GM18519 (cell line): ENCODE results near the gene SMIM5.

Experiments
- ATAC-seq: cut with Tn5 transposase; IDR thresholded peaks from one replicate; pipeline ENCODE4 v1.9.1; 2021; ENCODE audit warnings: mild to moderate bottlenecking, moderate library complexity; ENCODE audit not compliant: unreplicated experiment, low FRiP score

The SMIM5 gene

GRCh38 chr17:75602644-75603043 is 30.6 kb upstream of the SMIM5 start:
- ATAC-seq: no peak

DNA sequence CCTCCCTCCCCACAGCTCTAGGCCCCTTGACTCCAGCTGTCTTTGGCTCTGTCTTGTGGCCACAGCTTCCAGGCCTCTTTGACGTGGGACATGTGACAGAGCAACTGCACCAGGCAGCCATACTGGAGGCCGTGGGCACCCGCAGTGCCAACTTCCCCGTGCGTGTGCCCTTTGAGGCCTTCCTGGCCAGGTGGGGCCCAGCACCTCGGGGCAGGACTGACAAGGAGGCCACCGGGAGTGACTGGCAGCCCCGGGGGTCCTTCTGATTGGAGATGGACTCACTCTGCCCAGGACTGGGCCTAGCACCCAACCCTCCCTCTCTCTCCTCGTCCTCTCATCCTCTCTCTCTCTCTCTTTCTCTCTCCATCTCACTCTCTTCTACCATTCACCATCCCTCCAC is 30.1 kb upstream of the SMIM5 start:
- ATAC-seq: no peak

DNA sequence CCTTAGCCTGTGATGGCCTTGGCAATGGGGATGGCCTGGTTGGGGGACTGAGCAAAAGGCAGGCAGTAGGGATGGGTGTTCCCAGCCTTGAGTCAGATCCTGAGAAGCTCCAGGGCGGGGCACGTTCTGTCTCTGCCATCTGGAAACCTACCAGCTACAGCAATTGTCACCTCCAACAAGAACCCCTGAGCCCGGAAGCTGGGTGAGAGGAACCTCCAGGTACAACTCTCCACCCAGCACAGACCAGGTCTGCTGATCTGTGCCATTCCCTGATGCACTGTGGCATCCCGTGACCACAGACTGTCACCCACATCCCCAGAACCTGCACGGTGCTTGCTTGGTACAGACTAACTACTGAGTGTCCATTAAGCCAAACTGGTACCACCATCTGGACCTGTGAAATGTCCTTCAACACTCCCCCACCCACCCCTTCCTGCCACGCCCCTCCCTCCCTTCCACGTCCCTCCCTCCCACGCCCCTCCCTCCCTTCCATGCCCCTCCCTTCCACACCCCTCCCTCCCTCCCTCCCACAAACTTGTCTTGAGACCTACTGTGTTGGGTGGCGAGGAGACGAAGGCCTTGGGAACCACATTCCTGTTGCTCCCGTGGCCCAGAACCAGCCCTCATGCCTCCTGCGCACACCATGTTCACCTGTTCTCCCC is 29.1 kb upstream of the SMIM5 start:
- no peak for ATAC-seq

DNA sequence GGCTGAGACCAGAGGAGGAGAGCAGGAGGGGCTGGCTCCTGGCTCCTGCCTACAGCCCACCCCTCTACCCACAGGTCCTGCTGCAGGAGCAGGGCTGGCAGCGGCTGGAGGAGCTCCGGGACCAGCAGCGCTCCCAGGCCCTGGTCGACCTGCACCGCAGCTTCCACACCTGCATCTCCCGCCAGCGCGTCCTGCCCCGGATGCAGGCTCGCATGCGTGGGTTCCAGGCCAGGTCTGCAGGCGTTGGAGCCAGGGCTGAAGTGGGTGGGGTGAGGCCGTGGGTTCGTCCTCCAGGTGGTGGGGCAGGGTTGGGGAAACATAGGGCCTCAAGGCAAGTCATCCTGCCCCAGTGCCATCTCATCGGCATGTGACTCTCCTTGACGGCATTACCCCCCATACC is 27.4 kb upstream of the SMIM5 start:
- ATAC-seq: no peak

GRCh38 chr17:75607086-75607485 is 26.1 kb upstream of the SMIM5 start:
- ATAC-seq: no peak

DNA sequence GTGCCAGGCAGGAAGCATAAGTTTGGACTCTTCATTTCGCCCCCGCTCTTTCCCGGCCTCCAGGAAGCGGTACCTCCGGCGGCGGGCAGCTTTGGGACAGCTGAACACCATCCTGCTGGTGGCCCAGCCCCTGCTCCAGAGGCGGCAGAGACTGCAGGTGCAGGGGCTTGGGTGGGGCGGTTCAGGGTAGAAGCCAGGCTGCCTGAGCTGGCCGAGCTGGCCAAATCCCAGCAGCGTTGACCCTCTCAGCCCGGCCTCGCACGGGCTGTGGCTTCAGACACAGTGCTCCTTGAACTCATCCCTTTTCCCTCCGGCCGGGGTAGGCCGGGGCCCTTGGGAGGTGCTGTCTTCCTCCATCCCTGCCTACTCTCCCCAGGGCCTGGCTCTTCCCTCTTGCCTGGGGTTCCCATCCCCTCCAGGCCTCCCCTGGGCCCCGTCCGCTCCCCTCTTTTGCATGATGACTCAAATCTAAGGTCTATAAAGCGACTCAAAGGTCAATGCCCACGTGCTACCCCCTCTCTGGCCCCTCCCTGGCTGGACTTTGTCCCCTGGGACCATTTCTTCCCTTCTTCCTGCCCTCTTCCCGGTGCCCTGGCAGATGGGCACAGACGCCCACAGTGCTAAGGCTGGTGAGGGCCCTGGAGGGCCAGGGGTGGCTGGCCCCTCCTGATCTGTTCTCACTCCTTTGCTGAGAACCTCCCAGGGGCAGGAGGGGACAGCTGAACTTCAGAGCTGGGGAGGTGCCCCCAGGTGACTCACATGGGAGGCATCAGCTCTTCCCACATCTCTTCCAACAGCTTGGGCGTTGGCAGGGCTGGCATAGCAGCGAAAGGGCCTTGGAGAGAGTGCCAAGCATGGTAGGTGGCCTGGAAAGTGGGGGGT is 22.9 kb upstream of the SMIM5 start:
- no peak for ATAC-seq

DNA sequence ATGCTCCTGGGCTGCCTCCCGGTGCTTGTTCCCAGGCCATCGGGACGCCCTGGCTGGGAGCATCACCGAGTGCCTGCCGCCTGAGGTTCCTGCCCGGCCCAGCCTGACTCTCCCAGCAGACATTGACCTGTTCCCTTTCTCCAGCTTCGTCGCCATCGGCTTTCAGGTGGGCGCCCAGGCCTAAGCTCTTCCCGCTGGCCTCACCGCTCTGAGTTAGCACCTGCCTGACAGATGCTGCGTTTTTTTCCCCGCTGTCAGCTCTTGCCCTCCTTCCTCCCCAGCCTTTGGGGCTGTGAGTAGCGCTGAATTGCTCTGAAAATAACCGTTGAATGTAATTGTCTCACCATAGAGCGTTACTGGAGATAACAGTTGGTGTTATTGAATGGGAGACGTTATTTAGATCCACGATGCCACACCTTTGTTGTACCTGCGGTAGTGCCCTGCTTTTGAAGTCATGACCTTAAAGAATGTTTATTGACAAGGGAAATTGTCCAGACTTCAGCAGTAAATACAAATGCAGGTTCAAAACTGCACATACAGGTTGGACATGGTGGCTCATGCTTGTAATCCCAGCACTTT is 21.3 kb upstream of the SMIM5 start:
- no peak for ATAC-seq

- ATAC-seq: no peak
Measured at GRCh38 chr17:75612906-75613626, 20.2 kb upstream of the SMIM5 start.

DNA sequence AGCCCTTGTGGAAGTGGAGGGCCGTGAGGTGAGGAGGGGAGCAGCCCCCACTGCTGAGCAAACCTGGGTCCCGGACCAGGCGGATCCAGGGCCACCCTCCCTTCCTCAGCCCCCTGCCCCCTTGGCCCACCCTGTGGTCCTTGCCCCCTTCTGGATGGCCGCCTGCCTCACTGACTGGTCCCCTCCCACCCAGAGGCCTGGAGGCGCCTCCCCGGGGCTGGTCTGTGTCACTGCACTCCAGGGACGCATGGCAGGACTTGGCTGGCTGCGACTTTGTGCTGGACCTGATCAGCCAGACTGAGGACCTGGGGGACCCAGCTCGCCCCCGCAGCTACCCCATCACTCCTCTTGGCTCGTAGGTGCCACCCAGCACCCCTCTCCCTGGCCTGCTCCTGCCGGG is 19.2 kb upstream of the SMIM5 start:
- ATAC-seq: no peak

DNA sequence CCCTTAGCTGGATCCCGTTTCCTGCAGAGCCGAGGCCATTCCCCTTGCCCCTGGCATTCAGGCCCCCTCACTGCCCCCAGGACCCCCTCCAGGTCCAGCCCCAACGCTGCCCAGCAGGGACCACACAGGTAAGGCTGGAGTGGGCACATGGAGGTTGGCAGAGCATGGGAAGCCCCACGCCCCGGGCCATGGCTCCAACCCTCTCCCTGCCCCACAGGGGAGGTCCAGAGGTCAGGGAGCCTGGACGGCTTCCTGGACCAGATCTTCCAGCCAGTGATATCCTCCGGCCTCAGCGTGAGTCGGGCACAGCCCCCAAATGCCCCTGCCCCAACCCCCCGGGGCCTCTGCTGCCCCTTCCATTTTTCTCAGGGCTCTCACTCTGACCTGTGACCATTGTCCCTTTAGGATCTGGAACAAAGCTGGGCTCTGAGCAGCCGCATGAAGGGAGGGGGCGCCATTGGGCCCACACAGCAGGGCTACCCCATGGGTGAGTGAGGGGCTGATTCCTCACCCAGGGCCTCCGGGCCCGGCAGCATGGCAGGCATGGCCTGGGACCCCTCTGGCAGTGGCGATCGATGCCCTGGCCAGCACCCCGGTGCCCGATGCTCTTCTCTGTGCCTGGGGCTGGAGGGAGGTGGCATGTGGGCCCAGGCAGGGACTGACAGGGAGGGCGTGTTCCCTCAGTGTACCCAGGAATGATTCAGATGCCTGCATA is 18.5 kb upstream of the SMIM5 start:
- no peak for ATAC-seq

DNA sequence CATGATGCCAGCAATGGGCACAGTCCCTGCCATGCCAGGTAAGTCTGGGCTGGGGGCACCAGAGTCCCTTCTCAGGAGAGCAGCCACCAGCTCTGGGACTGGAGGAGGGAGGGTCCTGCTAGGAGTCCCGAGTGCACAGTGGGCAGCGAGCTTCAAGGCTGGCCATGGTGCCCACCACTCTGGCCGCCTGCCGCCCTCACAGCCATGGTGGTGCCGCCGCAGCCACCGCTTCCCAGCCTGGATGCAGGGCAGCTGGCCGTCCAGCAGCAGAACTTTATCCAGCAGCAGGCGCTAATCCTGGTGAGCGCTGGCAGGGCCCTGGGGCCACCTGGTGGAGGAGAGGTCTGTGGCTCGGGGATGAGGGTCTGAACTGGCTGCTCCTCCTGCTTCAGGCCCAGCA is 17.9 kb upstream of the SMIM5 start:
- no peak for ATAC-seq

GRCh38 chr17:75616521-75617122 is 16.6 kb upstream of the SMIM5 start:
- ATAC-seq: no peak

GRCh38 chr17:75617218-75617617 is 16.0 kb upstream of the SMIM5 start:
- no peak for ATAC-seq

GRCh38 chr17:75617675-75618074 is 15.6 kb upstream of the SMIM5 start:
- ATAC-seq: no peak

GRCh38 chr17:75619506-75620431 is 13.5 kb upstream of the SMIM5 start:
- no peak for ATAC-seq

DNA sequence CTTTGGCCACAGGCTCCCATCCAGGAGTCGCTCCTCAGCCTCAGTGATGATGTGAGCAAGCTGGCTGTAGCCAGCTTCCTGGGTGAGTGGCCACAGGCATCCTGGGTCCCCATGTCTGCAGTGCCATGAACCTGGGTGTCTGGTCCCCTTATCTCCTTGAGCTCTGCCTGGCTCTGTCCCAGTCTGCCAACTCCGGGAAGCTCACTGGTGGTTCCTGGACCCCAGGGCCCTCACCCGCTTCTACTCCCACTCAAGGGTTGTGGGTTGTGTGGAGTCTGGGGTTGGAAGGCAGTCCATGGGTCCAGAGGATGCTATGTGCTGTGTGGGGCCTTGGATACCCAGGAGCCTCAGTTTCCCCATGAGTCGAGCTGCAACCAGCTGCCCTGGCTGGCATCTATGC is 11.7 kb upstream of the SMIM5 start:
- ATAC-seq: no peak

DNA sequence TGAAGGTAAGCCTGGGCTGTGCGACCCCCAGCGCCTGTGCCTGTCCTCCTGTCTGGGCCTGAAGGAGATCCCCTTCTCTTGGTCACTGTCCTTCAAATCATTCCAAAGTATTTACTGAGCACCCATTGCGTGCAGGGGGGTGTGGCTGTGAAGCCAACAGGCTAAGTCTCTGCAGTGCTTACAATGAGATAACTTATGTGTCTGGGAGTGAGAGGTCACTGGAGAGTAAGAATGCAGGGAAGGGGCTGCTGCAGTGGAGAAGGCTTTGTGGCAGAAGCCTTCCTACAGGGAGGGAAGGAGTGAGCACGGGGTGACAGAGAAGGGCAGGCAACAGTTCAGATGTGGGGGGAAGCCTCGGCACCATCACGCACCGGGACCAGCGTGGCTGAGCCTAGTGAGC is 11.2 kb upstream of the SMIM5 start:
- ATAC-seq: no peak

GRCh38 chr17:75622771-75623273 is 10.4 kb upstream of the SMIM5 start:
- ATAC-seq: no peak

GRCh38 chr17:75623386-75623785 is 9.8 kb upstream of the SMIM5 start:
- ATAC-seq: no peak
